GM23338 (cell line): ENCODE data around the gene FBN2. TPM values are rescaled to one million over a fixed set of nuclear protein-coding genes. Genes with fewer than 3 reads are reported as not detected.

Source experiments
- ATAC-seq: fragments of 200-7000 bp; cut with Tn5 transposase; 3 replicates; pipeline ENCODE4 v1.9.1; 2020
- DNase-seq: peaks from one replicate; pipeline ENCODE4 v3.0.0-alpha.2; 2015; ENCODE audit warnings: low spot score
- H2AFZ ChIP-seq: fragments of 200-600 bp; sonication (generic); 2 replicates; pipeline ENCODE4 v1.8.0; 2016; ENCODE audit warnings: antibody characterized with exemption, mild to moderate bottlenecking, moderate library complexity
- H3F3A ChIP-seq: fragments of 200-600 bp; sonication (generic); replicated peaks from 2 replicates; pipeline ENCODE4 v1.8.0; 2017; ENCODE audit warnings: antibody characterized with exemption, mixed run types, low read depth
- H3K27ac ChIP-seq: fragments of 200-600 bp; sonication (generic); 2 replicates; pipeline ENCODE4 v1.6.1; 2016; ENCODE audit warnings: low read depth
- H3K27me3 ChIP-seq: fragments of 200-600 bp; sonication (generic); 2 replicates; pipeline ENCODE4 v1.8.0; 2016; ENCODE audit warnings: mild to moderate bottlenecking, mixed run types, moderate library complexity; ENCODE audit not compliant: insufficient read depth
- H3K36me3 ChIP-seq: fragments of 200-600 bp; sonication (generic); 2 replicates; pipeline ENCODE4 v1.8.0; 2016; ENCODE audit warnings: mild to moderate bottlenecking; ENCODE audit not compliant: insufficient read depth
- H3K4me1 ChIP-seq: fragments of 200-600 bp; sonication (generic); 2 replicates; pipeline ENCODE4 v1.8.0; 2016; ENCODE audit warnings: mild to moderate bottlenecking, moderate library complexity; ENCODE audit not compliant: insufficient read depth
- H3K4me2 ChIP-seq: fragments of 200-600 bp; sonication (generic); 2 replicates; pipeline ENCODE4 v1.7.1; 2017; ENCODE audit warnings: mixed run types
- H3K4me3 ChIP-seq: fragments of 200-600 bp; sonication (generic); 2 replicates; pipeline ENCODE4 v1.6.1; 2016; ENCODE audit warnings: mixed run types
- H3K79me2 ChIP-seq: fragments of 200-600 bp; sonication (generic); replicated peaks from 2 replicates; pipeline ENCODE4 v1.8.0; 2017; ENCODE audit warnings: mild to moderate bottlenecking; ENCODE audit not compliant: insufficient read depth
- H3K9me2 ChIP-seq: fragments of 200-600 bp; sonication (generic); 2 replicates; pipeline ENCODE4 v1.8.0; 2017; ENCODE audit not compliant: insufficient read depth
- H4K20me1 ChIP-seq: fragments of 200-600 bp; sonication (generic); replicated peaks from 2 replicates; pipeline ENCODE4 v1.8.0; 2017; ENCODE audit warnings: mild to moderate bottlenecking; ENCODE audit not compliant: insufficient read depth
- H3K27ac Mint-ChIP-seq: 2 replicates; pipeline ENCODE4 v1.8.0; 2020; ENCODE audit warnings: inconsistent platforms, mild to moderate bottlenecking, moderate library complexity, mixed read lengths
- H3K27me3 Mint-ChIP-seq: 3 replicates; pipeline ENCODE4 v1.8.0; 2022; ENCODE audit warnings: low read depth, mild to moderate bottlenecking, moderate library complexity, mixed read lengths, inconsistent platforms; ENCODE audit not compliant: insufficient read depth, poor library complexity
- H3K36me3 Mint-ChIP-seq: 3 replicates; pipeline ENCODE4 v1.8.0; 2021; ENCODE audit warnings: low read depth, mild to moderate bottlenecking, inconsistent platforms, moderate library complexity, mixed read lengths
- H3K4me1 Mint-ChIP-seq: 3 replicates; pipeline ENCODE4 v1.8.0; 2020; ENCODE audit warnings: mild to moderate bottlenecking, inconsistent platforms, mixed read lengths
- H3K4me3 Mint-ChIP-seq: 3 replicates; pipeline ENCODE4 v1.8.0; 2021; ENCODE audit warnings: moderate library complexity, mild to moderate bottlenecking, inconsistent platforms, mixed read lengths
- H3K9me3 Mint-ChIP-seq: 3 replicates; pipeline ENCODE4 v1.8.0; 2020; ENCODE audit warnings: moderate library complexity, mild to moderate bottlenecking, inconsistent platforms, mixed read lengths
- CREB1 ChIP-seq: fragments of 250-450 bp; sonication (Bioruptor Pico); IDR thresholded peaks from 2 replicates; pipeline ENCODE4 v1.5.0; 2020; ENCODE audit warnings: low read depth, mild to moderate bottlenecking, moderate library complexity
- EZH2 ChIP-seq: fragments of 200-600 bp; sonication (generic); IDR thresholded peaks from one replicate; pipeline ENCODE4 v1.8.0; 2017; ENCODE audit warnings: antibody characterized with exemption, mild to moderate bottlenecking, low read depth; ENCODE audit not compliant: unreplicated experiment
- EZH2phosphoT487 ChIP-seq: fragments of 200-600 bp; sonication (generic); IDR thresholded peaks from one replicate; pipeline ENCODE4 v1.8.1; 2018; ENCODE audit warnings: antibody characterized with exemption; ENCODE audit not compliant: unreplicated experiment
- JUNB ChIP-seq: IDR thresholded peaks from one replicate; pipeline ENCODE4 v1.6.1; 2016; ENCODE audit warnings: antibody characterized with exemption; ENCODE audit not compliant: unreplicated experiment
- NANOG ChIP-seq: IDR thresholded peaks from 2 replicates; pipeline ENCODE4 v1.6.1; 2016; ENCODE audit warnings: antibody characterized with exemption, borderline replicate concordance
- POLR2AphosphoS5 ChIP-seq: IDR thresholded peaks from 2 replicates; pipeline ENCODE4 v1.6.1; 2016; ENCODE audit warnings: antibody characterized with exemption, low read depth
- REST ChIP-seq: IDR thresholded peaks from one replicate; pipeline ENCODE4 v1.6.1; 2018; ENCODE audit warnings: antibody characterized with exemption; ENCODE audit not compliant: unreplicated experiment
- STAT1 ChIP-seq: IDR thresholded peaks from one replicate; pipeline ENCODE4 v1.6.1; 2016; ENCODE audit warnings: antibody characterized with exemption; ENCODE audit not compliant: unreplicated experiment
- ZNF114 ChIP-seq: fragments of 250-450 bp; sonication (Bioruptor Pico); IDR thresholded peaks from 2 replicates; pipeline ENCODE4 v1.5.0; 2020; ENCODE audit warnings: mild to moderate bottlenecking, moderate library complexity
- ZNF331 ChIP-seq: fragments of 250-450 bp; sonication (Bioruptor Pico); IDR thresholded peaks from 2 replicates; pipeline ENCODE4 v1.5.0; 2020; ENCODE audit warnings: low read depth, mild to moderate bottlenecking, moderate library complexity
- ZNF462 ChIP-seq: fragments of 250-450 bp; sonication (Bioruptor Pico); IDR thresholded peaks from 2 replicates; pipeline ENCODE4 v1.5.0; 2020; ENCODE audit warnings: mild to moderate bottlenecking, moderate library complexity
- polyA plus RNA-seq: library from polyadenylated mRNA; unstranded; fragments of >200 nt; fragmentation: Nextera tagmentation; extraction: Ambion mirVana; gene quantifications from 2 replicates; pipeline ENCODE4 v1.2.1, GENCODE V29; 2016
- total RNA-seq: library from RNA; depleted of rRNA; stranded (reverse); fragments of >200 nt; shearing (Covaris generic); gene quantifications from 2 replicates; pipeline ENCODE4 v1.2.3, GENCODE V29; 2014
- TF ChIP-seq, protein P1 (sequence below): IDR thresholded peaks from 2 replicates; pipeline ENCODE4 v1.6.1; 2016; ENCODE audit warnings: antibody characterized with exemption
- TF ChIP-seq, protein P2 (sequence below), 2 experiments: fragments of 200-600 bp in 1 of 2; sonication (generic) in 1 of 2; conservative IDR thresholded peaks; 2 replicates each; pipeline versions ENCODE4 v1.5.1 to v1.6.1; 2016 to 2017; ENCODE audit warnings: antibody characterized with exemption in 2 of 2, low read depth in 2 of 2, mild to moderate bottlenecking in 2 of 2, moderate library complexity in 1 of 2

Gene FBN2
- total and polyA plus RNA-seq, 2 experiments from 2014 or later: 2.6 to 13.6 TPM

DNA sequence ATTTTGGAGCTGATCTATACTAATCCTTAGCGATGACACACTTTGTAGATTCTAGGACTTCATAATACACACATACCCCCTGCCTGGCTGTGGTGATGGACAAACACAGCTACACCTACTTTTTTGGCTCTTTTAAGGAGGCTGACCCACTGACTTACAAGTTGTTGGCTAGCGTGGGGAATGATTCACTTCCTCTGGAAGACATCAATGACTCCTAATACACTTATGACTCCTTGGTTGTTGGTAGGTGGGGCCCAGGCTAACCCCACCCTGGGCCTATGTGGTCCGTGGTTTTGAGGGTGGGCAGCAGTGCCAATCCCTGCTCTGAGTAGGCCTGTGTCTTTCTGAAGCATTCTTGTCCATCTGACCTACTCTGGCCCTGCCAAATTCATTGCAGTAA lies 310.0 kb downstream of the FBN2 start:
- H3K4me3 Mint-ChIP-seq: no peak overlapping the region
- Histone ChIP-seq H3K9me2 (peaks cover 13% of the 10 kb centered on the region; the same call in 1 of the 2 replicates), H3K4me3 (no peak overlapping the region), H3F3A (no peaks in the 10 kb centered on the region), H3K27me3 (no peaks in the 10 kb centered on the region), H3K4me1 (no peaks in the 10 kb centered on the region), H3K36me3 (no peaks in the 10 kb centered on the region), H2AFZ (no peak overlapping the region), H3K79me2 (no peaks in the 10 kb centered on the region), H4K20me1 (no peaks in the 10 kb centered on the region), H3K4me2 (no peak overlapping the region), H3K27ac (no peak overlapping the region)
- ATAC-seq (no peak), DNase-seq (no peak)
- no peak for TF ChIP-seq ZNF114 (CRISPR knock-in tag)
- no peak for TF ChIP-seq NANOG
- TF ChIP-seq EZH2phosphoT487: no peak
- TF ChIP-seq JUNB: no peak
- TF ChIP-seq EZH2: no peak
- TF ChIP-seq REST: no peak
- TF ChIP-seq STAT1: no peak
- no peak for TF ChIP-seq ZNF331
- TF ChIP-seq ZNF462 (CRISPR knock-in tag): no peak
- no peak for TF ChIP-seq CREB1 (CRISPR knock-in tag)
- TF ChIP-seq, protein P1, sequence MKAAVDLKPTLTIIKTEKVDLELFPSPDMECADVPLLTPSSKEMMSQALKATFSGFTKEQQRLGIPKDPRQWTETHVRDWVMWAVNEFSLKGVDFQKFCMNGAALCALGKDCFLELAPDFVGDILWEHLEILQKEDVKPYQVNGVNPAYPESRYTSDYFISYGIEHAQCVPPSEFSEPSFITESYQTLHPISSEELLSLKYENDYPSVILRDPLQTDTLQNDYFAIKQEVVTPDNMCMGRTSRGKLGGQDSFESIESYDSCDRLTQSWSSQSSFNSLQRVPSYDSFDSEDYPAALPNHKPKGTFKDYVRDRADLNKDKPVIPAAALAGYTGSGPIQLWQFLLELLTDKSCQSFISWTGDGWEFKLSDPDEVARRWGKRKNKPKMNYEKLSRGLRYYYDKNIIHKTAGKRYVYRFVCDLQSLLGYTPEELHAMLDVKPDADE: no peak
- TF ChIP-seq POLR2AphosphoS5: no peak
- TF ChIP-seq, protein P2, sequence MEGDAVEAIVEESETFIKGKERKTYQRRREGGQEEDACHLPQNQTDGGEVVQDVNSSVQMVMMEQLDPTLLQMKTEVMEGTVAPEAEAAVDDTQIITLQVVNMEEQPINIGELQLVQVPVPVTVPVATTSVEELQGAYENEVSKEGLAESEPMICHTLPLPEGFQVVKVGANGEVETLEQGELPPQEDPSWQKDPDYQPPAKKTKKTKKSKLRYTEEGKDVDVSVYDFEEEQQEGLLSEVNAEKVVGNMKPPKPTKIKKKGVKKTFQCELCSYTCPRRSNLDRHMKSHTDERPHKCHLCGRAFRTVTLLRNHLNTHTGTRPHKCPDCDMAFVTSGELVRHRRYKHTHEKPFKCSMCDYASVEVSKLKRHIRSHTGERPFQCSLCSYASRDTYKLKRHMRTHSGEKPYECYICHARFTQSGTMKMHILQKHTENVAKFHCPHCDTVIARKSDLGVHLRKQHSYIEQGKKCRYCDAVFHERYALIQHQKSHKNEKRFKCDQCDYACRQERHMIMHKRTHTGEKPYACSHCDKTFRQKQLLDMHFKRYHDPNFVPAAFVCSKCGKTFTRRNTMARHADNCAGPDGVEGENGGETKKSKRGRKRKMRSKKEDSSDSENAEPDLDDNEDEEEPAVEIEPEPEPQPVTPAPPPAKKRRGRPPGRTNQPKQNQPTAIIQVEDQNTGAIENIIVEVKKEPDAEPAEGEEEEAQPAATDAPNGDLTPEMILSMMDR (conservative IDR thresholded peaks at IDR 0.05; ENCODE audit: low read depth in 2 of 2): no peak
- no peaks in the 10 kb centered on the region for H3K9me3 Mint-ChIP-seq
- 0 out of 3 replicates have a peak, but pooled peaks cover 3% of the 10 kb centered on the region for H3K4me1 Mint-ChIP-seq
- H3K27me3 Mint-ChIP-seq: no peaks in the 10 kb centered on the region
- H3K27ac Mint-ChIP-seq: no peak overlapping the region
- no peaks in the 10 kb centered on the region for H3K36me3 Mint-ChIP-seq
